Naive thymus-derived CD4-positive, alpha-beta T cell (primary cell): Measurements from ENCODE around the gene CGRRF1. TPM values are rescaled to one million over a fixed set of nuclear protein-coding genes. Genes with fewer than 3 reads are reported as not detected.

Source experiments
- ATAC-seq: fragments of 150-1000 bp; cut with Tn5 transposase; 2 replicates; pipeline ENCODE4 v1.10.0; 2021; ENCODE audit warnings: mild to moderate bottlenecking, moderate library complexity
- CTCF ChIA-PET: fragments of 350-600 bp; sonication (Branson Sonifier 250); formaldehyde crosslinking; loops from one replicate; lab custom pipeline; 2021; ENCODE audit warnings: antibody characterized with exemption; lab: Charles Lee
- POLR2A ChIA-PET: fragments of 350-600 bp; sonication (Branson Sonifier 250); formaldehyde crosslinking; loops from one replicate; lab custom pipeline; 2021; ENCODE audit warnings: antibody characterized with exemption, inconsistent platforms; lab: Charles Lee
- DNase-seq, 9 donors: peaks; one replicate each; pipeline versions ENCODE4 v3.0.0 to v3.0.0-alpha.2; 2020 to 2022; ENCODE audit warnings: mixed read lengths in 1 of 9
- H3K27ac ChIP-seq: one replicate; pipeline ENCODE4 v1.7.0; 2013; ENCODE audit warnings: mild to moderate bottlenecking, low read depth, low read length, moderate library complexity
- H3K27me3 ChIP-seq, 2 donors: one replicate each; pipeline ENCODE4 v1.7.0; 2013; ENCODE audit warnings: low read length in 2 of 2, mild to moderate bottlenecking in 2 of 2, moderate library complexity in 2 of 2; ENCODE audit not compliant: control insufficient read depth in 2 of 2, insufficient read depth in 2 of 2
- H3K36me3 ChIP-seq, 3 experiments: 1 replicate in 2 of 3; 2 replicates in 1 of 3; pipeline ENCODE4 v1.7.0; 2013; ENCODE audit warnings: low read length in 3 of 3, mild to moderate bottlenecking in 3 of 3, moderate library complexity in 1 of 3; ENCODE audit not compliant: insufficient read depth in 3 of 3, control insufficient read depth in 2 of 3
- H3K4me1 ChIP-seq, 2 donors: one replicate each; pipeline ENCODE4 v1.7.0; 2013; ENCODE audit warnings: low read length in 2 of 2, mild to moderate bottlenecking in 2 of 2, moderate library complexity in 1 of 2; ENCODE audit not compliant: control insufficient read depth in 2 of 2, insufficient read depth in 2 of 2
- H3K4me3 ChIP-seq: 2 replicates; pipeline ENCODE4 v1.7.0; 2013; ENCODE audit warnings: mild to moderate bottlenecking, low read length
- H3K9me3 ChIP-seq, 3 experiments: 1 replicate in 2 of 3; 2 replicates in 1 of 3; pipeline ENCODE4 v1.7.0; 2013; ENCODE audit warnings: low read length in 3 of 3; ENCODE audit not compliant: control insufficient read depth in 2 of 3
- H3K27ac Mint-ChIP-seq, 9 donors: one replicate each; pipeline ENCODE4 v1.8.0; 2020 to 2022; ENCODE audit warnings: mixed read lengths in 9 of 9, mild to moderate bottlenecking in 8 of 9, moderate library complexity in 5 of 9, inconsistent platforms in 2 of 9
- H3K27me3 Mint-ChIP-seq, 5 donors: one replicate each; pipeline ENCODE4 v1.8.0; 2021 to 2022; ENCODE audit warnings: mixed read lengths in 5 of 5, mild to moderate bottlenecking in 1 of 5
- H3K36me3 Mint-ChIP-seq, 5 donors: one replicate each; pipeline ENCODE4 v1.8.0; 2020 to 2022; ENCODE audit warnings: mixed read lengths in 5 of 5, mild to moderate bottlenecking in 3 of 5, inconsistent platforms in 1 of 5
- H3K4me1 Mint-ChIP-seq, 7 donors: one replicate each; pipeline ENCODE4 v1.8.0; 2020 to 2022; ENCODE audit warnings: mixed read lengths in 7 of 7, mild to moderate bottlenecking in 3 of 7, inconsistent platforms in 1 of 7
- H3K4me3 Mint-ChIP-seq, 10 donors: one replicate each; pipeline ENCODE4 v1.8.0; 2020 to 2022; ENCODE audit warnings: mild to moderate bottlenecking in 10 of 10, mixed read lengths in 10 of 10, moderate library complexity in 6 of 10, inconsistent platforms in 2 of 10
- H3K9me3 Mint-ChIP-seq, 11 donors: one replicate each; pipeline ENCODE4 v1.8.0; 2020 to 2022; ENCODE audit warnings: mixed read lengths in 11 of 11, mild to moderate bottlenecking in 4 of 11, inconsistent platforms in 1 of 11, moderate library complexity in 1 of 11
- intact Hi-C, 2 donors: fragments of 100-400 bp; cut with micrococcal nuclease; formaldehyde crosslinking; loops; one replicate each; pipeline ENCODE4 v1.15.1; 2023
- polyA plus RNA-seq, 2 donors: library from polyadenylated mRNA; unstranded; fragments of 300-500 nt; fragmentation: Illumina TruSeq; gene quantifications; one replicate each; pipeline ENCODE4 v1.2.3, GENCODE V29; 2021
- total RNA-seq, 6 experiments: library from RNA in 5 of 6; stranded (reverse) in 5 of 6; gene quantifications; 1 replicate in 5 of 6; 2 replicates in 1 of 6; pipeline ENCODE4 v1.2.3 and lab custom pipeline; 2021 to 2026

CGRRF1 gene
- total and polyA plus RNA-seq, 7 experiments from 2014 or later, result 11.2 to 24.1 (median 17.9) TPM

GRCh38 chr14:54529811-54530210 is 20.1 kb downstream of the CGRRF1 start:
- H3K36me3 ChIP-seq, result peaks cover 4 to 16% (median 6%) of the 10 kb centered on the region in 3 experiments
- CTCF ChIA-PET, result interaction anchor here (0.9 kb wide), 1 partner anchor 20 kb away, joined by 5 read pairs; no protein-coding TSS in a partner anchor
- DNase-seq (no peak), ATAC-seq (no peak)
- no peaks in the 10 kb centered on the region for H3K9me3 ChIP-seq
- Mint-ChIP-seq H3K36me3 (peaks cover 4 to 20% (median 9%) of the 10 kb centered on the region in 5 donors), H3K27ac (no peak overlapping the region), H3K4me1 (peaks cover 0 to 8% (median 0%) of the 10 kb centered on the region in 7 donors), H3K27me3 (no peaks in the 10 kb centered on the region), H3K4me3 (no peak overlapping the region), H3K9me3 (no peaks in the 10 kb centered on the region)
- no peaks in the 10 kb centered on the region for H3K4me1 ChIP-seq
- H3K27ac ChIP-seq, result no peak overlapping the region
- no peak overlapping the region for H3K4me3 ChIP-seq
- H3K27me3 ChIP-seq, result no peaks in the 10 kb centered on the region
- intact Hi-C loops, result no loop called here
- POLR2A ChIA-PET, result interaction anchor here (0.5 kb wide), 1 partner anchor 193 kb away, joined by 3 read pairs; no protein-coding TSS in a partner anchor

DNA sequence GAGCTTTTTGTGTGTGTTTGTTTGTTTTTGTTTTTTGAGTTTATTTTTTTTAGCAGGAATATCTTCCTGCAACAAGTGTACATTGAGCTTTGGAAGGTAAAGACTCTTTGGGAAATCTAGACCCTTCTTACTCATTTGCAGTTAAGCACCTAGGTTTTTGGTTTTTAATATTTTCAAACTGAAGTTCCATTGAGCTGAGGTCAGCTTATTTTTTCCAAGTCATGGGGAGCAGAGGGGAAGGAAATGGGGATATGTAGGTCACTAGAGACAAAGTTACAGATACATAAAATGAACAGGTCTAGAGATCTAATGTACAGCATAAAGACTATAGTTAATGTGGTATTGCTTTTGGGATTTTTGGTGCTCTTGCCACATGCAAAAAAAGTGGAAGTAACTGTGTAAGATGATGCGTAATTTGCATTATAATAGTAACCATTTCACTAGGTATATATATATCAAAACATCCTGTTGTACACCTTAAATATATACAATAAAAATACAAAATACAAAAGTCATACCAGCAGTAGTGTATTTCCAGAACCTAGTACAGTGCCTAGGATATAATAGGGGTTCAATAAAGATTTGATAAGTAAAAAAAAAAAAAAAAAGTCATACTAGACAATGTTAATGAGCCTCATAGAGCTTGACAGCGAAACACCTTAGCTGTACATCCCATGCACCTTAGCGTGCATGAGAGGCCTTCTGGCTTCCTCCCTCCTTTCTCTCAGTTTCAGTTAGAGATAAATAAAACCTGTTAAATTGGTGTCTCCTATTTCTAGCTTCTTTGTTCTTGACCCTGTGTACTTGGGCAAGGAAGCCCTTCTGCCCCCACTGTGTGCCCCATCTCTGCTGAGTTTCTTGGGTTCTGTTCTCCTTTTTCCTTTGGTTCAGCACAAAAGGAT is 22.7 kb downstream of the CGRRF1 start:
- Mint-ChIP-seq H3K4me1 (peaks cover 0 to 6% (median 0%) of the 10 kb centered on the region in 7 donors), H3K27me3 (no peaks in the 10 kb centered on the region), H3K36me3 (peaks cover 4 to 18% (median 11%) of the 10 kb centered on the region in 5 donors), H3K27ac (no peak overlapping the region), H3K4me3 (no peak overlapping the region), H3K9me3 (no peaks in the 10 kb centered on the region)
- ChIA-PET POLR2A (no interaction called here), CTCF (no interaction called here)
- Histone ChIP-seq H3K36me3 (peaks cover 0 to 6% (median 5%) of the 10 kb centered on the region in 3 experiments), H3K27me3 (no peaks in the 10 kb centered on the region), H3K4me3 (no peak overlapping the region), H3K27ac (no peak overlapping the region), H3K9me3 (no peaks in the 10 kb centered on the region), H3K4me1 (no peaks in the 10 kb centered on the region)
- intact Hi-C loops, result no loop called here
- ATAC-seq (no peak), DNase-seq (no peak)

DNA sequence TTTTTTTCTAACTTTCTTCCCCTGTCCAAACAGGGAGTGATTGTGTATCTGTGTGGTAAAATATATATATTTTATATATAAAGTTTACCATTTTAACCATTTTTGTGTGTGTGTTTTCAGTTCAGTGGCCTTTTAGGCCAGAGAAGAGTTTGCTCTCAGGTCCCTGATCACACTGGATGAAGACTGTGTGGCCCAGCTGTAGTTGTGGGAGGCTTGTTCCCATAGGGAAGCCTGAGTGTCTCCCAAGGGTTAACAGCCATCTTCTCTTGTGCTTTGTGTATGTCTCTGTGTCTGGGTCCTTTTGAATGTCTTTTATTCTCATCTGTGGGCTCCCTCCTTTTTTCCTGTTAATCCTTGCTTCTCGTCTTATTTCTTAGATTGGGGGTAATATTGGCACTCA is 23.4 kb downstream of the CGRRF1 start:
- no peak overlapping the region for H3K4me3 ChIP-seq
- intact Hi-C loops, result no loop called here
- Mint-ChIP-seq H3K9me3 (no peaks in the 10 kb centered on the region), H3K4me3 (no peak overlapping the region), H3K27me3 (no peaks in the 10 kb centered on the region), H3K27ac (no peak overlapping the region), H3K36me3 (peaks cover 4 to 16% (median 11%) of the 10 kb centered on the region in 5 donors), H3K4me1 (peaks cover 0 to 6% (median 0%) of the 10 kb centered on the region in 7 donors)
- peaks cover under 1 to 6% (median 2%) of the 10 kb centered on the region in 3 experiments for H3K36me3 ChIP-seq
- no peaks in the 10 kb centered on the region for H3K4me1 ChIP-seq
- CTCF ChIA-PET, result no interaction called here
- POLR2A ChIA-PET, result no interaction called here
- H3K9me3 ChIP-seq, result no peaks in the 10 kb centered on the region
- ATAC-seq, result no peak
- DNase-seq, result no peak
- H3K27ac ChIP-seq, result no peak overlapping the region
- H3K27me3 ChIP-seq, result no peaks in the 10 kb centered on the region

DNA sequence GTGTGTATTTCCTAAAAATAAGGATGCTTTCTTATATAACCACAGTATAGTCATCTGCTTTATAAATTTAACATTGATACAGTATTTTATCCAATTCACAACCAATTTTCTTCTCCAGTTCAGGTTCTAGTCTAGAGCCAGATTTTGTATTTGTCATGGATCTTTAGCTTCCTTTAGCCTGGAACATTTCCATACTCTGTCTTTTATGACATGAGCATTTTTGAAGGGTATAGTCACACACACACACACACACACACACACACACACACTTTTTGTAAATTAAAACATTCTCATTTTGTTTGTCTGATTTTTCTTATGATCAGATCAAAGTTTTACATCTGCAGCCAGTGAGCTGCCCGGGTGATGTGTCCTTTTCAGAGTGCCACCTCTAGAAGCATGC is 25.4 kb downstream of the CGRRF1 start:
- no peak overlapping the region for H3K4me3 Mint-ChIP-seq
- H3K36me3 Mint-ChIP-seq, result peaks cover 5 to 19% (median 7%) of the 10 kb centered on the region in 5 donors
- POLR2A ChIA-PET, result no interaction called here
- ATAC-seq (no peak), DNase-seq (no peak)
- no peaks in the 10 kb centered on the region for H3K27me3 Mint-ChIP-seq
- H3K36me3 ChIP-seq, result peaks cover 6 to 8% (median 8%) of the 10 kb centered on the region in 3 experiments
- no peak overlapping the region for H3K4me3 ChIP-seq
- no peaks in the 10 kb centered on the region for H3K9me3 Mint-ChIP-seq
- CTCF ChIA-PET, result no interaction called here
- H3K27me3 ChIP-seq, result no peaks in the 10 kb centered on the region
- no peaks in the 10 kb centered on the region for H3K4me1 ChIP-seq
- no peaks in the 10 kb centered on the region for H3K9me3 ChIP-seq
- H3K27ac ChIP-seq, result no peak overlapping the region
- H3K4me1 Mint-ChIP-seq, result peaks cover 0 to 5% (median 0%) of the 10 kb centered on the region in 7 donors
- no peak overlapping the region for H3K27ac Mint-ChIP-seq
- intact Hi-C loops, result no loop called here

DNA sequence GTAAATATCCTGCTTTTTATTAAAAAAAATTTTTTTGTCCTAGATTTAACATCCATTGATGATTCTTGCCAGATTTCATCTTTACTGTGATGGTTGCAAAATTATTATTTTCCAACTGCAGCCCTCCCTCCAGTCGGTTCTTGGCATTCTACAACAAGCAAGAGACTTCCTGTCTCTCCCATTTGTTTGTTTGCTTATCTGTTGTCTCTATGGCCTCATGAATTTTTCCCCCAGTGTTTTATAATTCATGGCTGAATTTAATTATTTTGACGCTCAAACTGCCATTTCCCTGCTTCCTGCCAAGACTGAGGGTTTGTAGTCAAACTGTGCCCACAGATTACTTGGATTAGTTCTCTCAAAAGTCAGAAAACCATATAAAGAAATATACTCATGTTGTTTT is 25.9 kb downstream of the CGRRF1 start:
- DNase-seq, result no peak
- H3K4me1 ChIP-seq, result no peaks in the 10 kb centered on the region
- no peak overlapping the region for H3K4me3 Mint-ChIP-seq
- no peak overlapping the region for H3K4me3 ChIP-seq
- CTCF ChIA-PET, result no interaction called here
- no peak overlapping the region for H3K27ac ChIP-seq
- H3K27ac Mint-ChIP-seq, result no peak overlapping the region
- H3K36me3 Mint-ChIP-seq, result peaks cover 5 to 20% (median 7%) of the 10 kb centered on the region in 5 donors
- no peaks in the 10 kb centered on the region for H3K27me3 Mint-ChIP-seq
- peaks cover 6 to 8% (median 8%) of the 10 kb centered on the region in 3 experiments for H3K36me3 ChIP-seq
- H3K27me3 ChIP-seq, result no peaks in the 10 kb centered on the region
- intact Hi-C loops, result no loop called here
- peaks cover 0 to 5% (median 0%) of the 10 kb centered on the region in 7 donors for H3K4me1 Mint-ChIP-seq
- no peaks in the 10 kb centered on the region for H3K9me3 ChIP-seq
- ATAC-seq, result no peak
- no peaks in the 10 kb centered on the region for H3K9me3 Mint-ChIP-seq
- POLR2A ChIA-PET, result no interaction called here

GRCh38 chr14:54537651-54538050 is 27.9 kb downstream of the CGRRF1 start:
- intact Hi-C loops, result no loop called here
- no peaks in the 10 kb centered on the region for H3K27me3 Mint-ChIP-seq
- no peaks in the 10 kb centered on the region for H3K9me3 Mint-ChIP-seq
- POLR2A ChIA-PET, result no interaction called here
- Histone ChIP-seq H3K9me3 (no peaks in the 10 kb centered on the region), H3K27ac (no peak overlapping the region), H3K36me3 (peaks cover 0 to 8% (median 8%) of the 10 kb centered on the region in 3 experiments), H3K4me1 (no peaks in the 10 kb centered on the region), H3K4me3 (no peak overlapping the region), H3K27me3 (no peaks in the 10 kb centered on the region)
- no peak overlapping the region for H3K27ac Mint-ChIP-seq
- peaks cover 0 to 22% (median 3%) of the 10 kb centered on the region in 5 donors for H3K36me3 Mint-ChIP-seq
- no peak for DNase-seq
- H3K4me3 Mint-ChIP-seq, result no peak overlapping the region
- CTCF ChIA-PET, result no interaction called here
- ATAC-seq, result no peak
- peaks cover 0 to 2% (median 0%) of the 10 kb centered on the region in 7 donors for H3K4me1 Mint-ChIP-seq
